Transverse colon (tissue), 4 donors: ENCODE measurements around the gene PLCB1.

Source experiments
- CTCF ChIP-seq, 5 experiments: fragments of 200-600 bp in 3 of 5; fragments of 450-650 bp in 2 of 5; sonication (generic) in 3 of 5; IDR thresholded peaks; 1 replicate in 2 of 5; 2 replicates in 3 of 5; pipeline ENCODE4 v1.5.1; 2016 to 2017; ENCODE audit warnings: antibody characterized with exemption in 5 of 5, inconsistent platforms in 3 of 5, mild to moderate bottlenecking in 2 of 5, moderate library complexity in 1 of 5
- EP300 ChIP-seq: sonication (generic); formaldehyde crosslinking; IDR thresholded peaks from one replicate; pipeline ENCODE4 v1.6.1; 2017; ENCODE audit warnings: antibody characterized with exemption, low read depth
- POLR2A ChIP-seq: fragments of 450-650 bp; IDR thresholded peaks from one replicate; pipeline ENCODE4 v1.6.1; 2016; ENCODE audit warnings: antibody characterized with exemption, mild to moderate bottlenecking, moderate library complexity
- POLR2AphosphoS5 ChIP-seq, 3 donors: sonication (generic); formaldehyde crosslinking; IDR thresholded peaks; one replicate each; pipeline ENCODE4 v1.6.1; 2016; ENCODE audit warnings: antibody characterized with exemption in 3 of 3

DNA sequence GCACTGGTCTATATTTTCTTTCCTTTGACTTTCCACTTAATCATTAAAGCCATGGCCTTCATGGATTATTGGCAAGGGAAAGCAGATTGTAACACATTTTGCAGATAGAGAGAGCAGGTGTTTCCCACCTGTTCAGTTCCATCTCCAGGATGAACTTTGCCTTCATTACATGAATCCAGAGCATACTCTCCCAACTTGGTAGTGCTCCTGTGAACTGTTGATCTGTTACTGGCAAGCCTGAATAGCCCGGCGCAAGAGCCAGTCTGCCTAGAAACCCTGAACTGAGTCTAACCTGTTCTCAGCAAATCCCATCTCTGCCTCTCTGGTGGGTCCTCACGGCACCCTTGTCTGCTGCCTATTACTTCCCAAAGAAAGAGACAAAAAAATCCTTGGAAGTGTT lies 210.3 kb downstream of the PLCB1 start:
- TF ChIP-seq POLR2A (no peak), POLR2AphosphoS5 (IDR thresholded peaks at IDR 0.05) (no peak), CTCF (IDR thresholded peaks at IDR 0.05) (no peak), EP300 (no peak)
